H1 (cell line): ENCODE data around the gene POU3F1. TPM values are rescaled to one million over a fixed set of nuclear protein-coding genes. Genes with fewer than 3 reads are reported as not detected.

ENCODE experiments used
- CTCF ChIA-PET: fragments of 300-600 bp; sonication (Branson Sonifier 250); formaldehyde crosslinking; loops from one replicate; lab custom pipeline; 2021; ENCODE audit not compliant: partially characterized antibody; lab: Charles Lee
- POLR2A ChIA-PET: fragments of 300-600 bp; sonication (Branson Sonifier 250); formaldehyde crosslinking; loops from one replicate; lab custom pipeline; 2021; ENCODE audit warnings: inconsistent platforms; ENCODE audit not compliant: partially characterized antibody; lab: Charles Lee
- DNase-seq, 2 experiments: peaks; one replicate each; pipeline versions ENCODE4 v3.0.0 to v3.0.0-alpha.2; 2010 to 2022; ENCODE audit warnings: low spot score in 2 of 2, low read depth in 1 of 2, mixed read lengths in 1 of 2
- FAIRE-seq: peaks from 2 replicates; lab custom pipeline; 2011; peaks lifted over from hg19 to GRCh38; lab: Jason Lieb, UNC
- H2AFZ ChIP-seq: 2 replicates; pipeline ENCODE4 v1.8.1; 2012; ENCODE audit warnings: low read length, inconsistent platforms
- H2AK5ac ChIP-seq: 2 replicates; pipeline ENCODE4 v1.6.1; 2013; ENCODE audit warnings: low read depth, low read length
- H2BK120ac ChIP-seq: replicated peaks from 2 replicates; pipeline ENCODE3; 2013; ENCODE audit warnings: low read depth, low read length, inconsistent platforms
- H2BK12ac ChIP-seq: 2 replicates; pipeline ENCODE4 v1.6.1; 2013; ENCODE audit warnings: low read depth, low read length
- H2BK15ac ChIP-seq: 2 replicates; pipeline ENCODE4 v1.6.1; 2013; ENCODE audit warnings: low read length
- H2BK20ac ChIP-seq: 2 replicates; pipeline ENCODE4 v1.6.1; 2013; ENCODE audit warnings: low read length
- H2BK5ac ChIP-seq: 2 replicates; pipeline ENCODE4 v1.6.1; 2013; ENCODE audit warnings: low read depth, low read length
- H3K14ac ChIP-seq: 2 replicates; pipeline ENCODE4 v1.6.1; 2013; ENCODE audit warnings: inconsistent platforms; ENCODE audit not compliant: insufficient read length
- H3K18ac ChIP-seq: 2 replicates; pipeline ENCODE4 v1.6.1; 2013; ENCODE audit warnings: low read length; ENCODE audit errors: extremely low read depth
- H3K23ac ChIP-seq: 2 replicates; pipeline ENCODE4 v1.6.1; 2013; ENCODE audit warnings: inconsistent platforms; ENCODE audit not compliant: insufficient read length
- H3K23me2 ChIP-seq: 2 replicates; pipeline ENCODE4 v1.6.1; 2013; ENCODE audit warnings: low read depth, low read length
- H3K27ac ChIP-seq: 2 replicates; pipeline ENCODE4 v1.6.1; 2011; ENCODE audit warnings: low read depth, low read length, inconsistent platforms
- H3K27me3 ChIP-seq, 4 experiments: replicated peaks in 1 of 4; 1 replicate in 1 of 4; 2 replicates in 3 of 4; pipeline versions ENCODE4 v1.6.1 to v1.8.1; 2011 to 2013; ENCODE audit warnings: low read length in 3 of 4, mild to moderate bottlenecking in 3 of 4, inconsistent platforms in 2 of 4, mixed read lengths in 2 of 4, moderate library complexity in 1 of 4; ENCODE audit not compliant: control insufficient read depth in 3 of 4, insufficient read depth in 3 of 4; ENCODE audit errors: extremely low read depth in 1 of 4
- H3K36me3 ChIP-seq, 4 experiments: 2 replicates each; pipeline versions ENCODE4 v1.6.1 to v1.8.1; 2011 to 2013; ENCODE audit warnings: mild to moderate bottlenecking in 4 of 4, low read length in 3 of 4, moderate library complexity in 2 of 4, control low read depth in 1 of 4, inconsistent platforms in 1 of 4; ENCODE audit not compliant: insufficient read depth in 4 of 4, control insufficient read depth in 2 of 4
- H3K4ac ChIP-seq: replicated peaks from 2 replicates; pipeline ENCODE3; 2013; ENCODE audit warnings: low read length, low read depth, mixed read lengths, inconsistent platforms; ENCODE audit not compliant: insufficient read length
- H3K4me1 ChIP-seq, 4 experiments: replicated peaks in 1 of 4; 1 replicate in 1 of 4; 2 replicates in 3 of 4; pipeline versions ENCODE4 v1.6.1 to v1.8.1; 2011 to 2013; ENCODE audit warnings: low read length in 3 of 4, inconsistent platforms in 2 of 4, mixed read lengths in 1 of 4; ENCODE audit not compliant: insufficient read depth in 4 of 4, control insufficient read depth in 3 of 4
- H3K4me2 ChIP-seq, 2 experiments: 2 replicates each; pipeline versions ENCODE4 v1.6.1 to v1.8.1; 2011 to 2013; ENCODE audit warnings: low read depth in 2 of 2, low read length in 2 of 2, control low read depth in 1 of 2, inconsistent platforms in 1 of 2, mild to moderate bottlenecking in 1 of 2; ENCODE audit not compliant: insufficient read depth in 1 of 2
- H3K4me3 ChIP-seq, 4 experiments: fragments of 200-600, 300-600 bp in 1 of 4; sonication (generic), shearing (Covaris generic), sonication (Bioruptor Twin) in 1 of 4; 2 replicates each; pipeline versions ENCODE4 v1.5.1 to v1.8.1; 2011 to 2016; ENCODE audit warnings: low read length in 4 of 4, low read depth in 3 of 4, control low read depth in 2 of 4, inconsistent platforms in 2 of 4, mild to moderate bottlenecking in 2 of 4, mixed read lengths in 1 of 4, moderate library complexity in 1 of 4; ENCODE audit not compliant: insufficient read depth in 2 of 4; ENCODE audit errors: extremely low read depth in 1 of 4
- H3K56ac ChIP-seq: replicated peaks from 2 replicates; pipeline ENCODE3; 2013; ENCODE audit warnings: low read depth, mild to moderate bottlenecking, mixed read lengths, low read length, inconsistent platforms; ENCODE audit not compliant: insufficient read length
- H3K79me1 ChIP-seq: 2 replicates; pipeline ENCODE4 v1.6.1; 2013; ENCODE audit warnings: low read depth, low read length, control low read depth
- H3K79me2 ChIP-seq, 2 experiments: 2 replicates each; pipeline versions ENCODE4 v1.6.1 to v1.8.1; 2012 to 2013; ENCODE audit warnings: low read length in 2 of 2, mild to moderate bottlenecking in 2 of 2, inconsistent platforms in 1 of 2; ENCODE audit not compliant: insufficient read depth in 2 of 2, control insufficient read depth in 1 of 2
- H3K9ac ChIP-seq, 4 experiments: replicated peaks in 1 of 4; 1 replicate in 1 of 4; 2 replicates in 3 of 4; pipeline versions ENCODE4 v1.6.1 to v1.8.1; 2011 to 2013; ENCODE audit warnings: low read depth in 3 of 4, low read length in 3 of 4, control low read depth in 2 of 4, mild to moderate bottlenecking in 2 of 4, moderate library complexity in 2 of 4, inconsistent platforms in 1 of 4; ENCODE audit errors: extremely low read depth in 1 of 4
- H3K9me3 ChIP-seq, 2 experiments: 2 replicates each; pipeline versions ENCODE4 v1.6.1 to v1.8.1; 2012 to 2013; ENCODE audit warnings: mild to moderate bottlenecking in 2 of 2, moderate library complexity in 2 of 2, control low read depth in 1 of 2, inconsistent platforms in 1 of 2, low read depth in 1 of 2, low read length in 1 of 2, mixed read lengths in 1 of 2; ENCODE audit not compliant: insufficient read depth in 2 of 2
- H4K20me1 ChIP-seq, 2 experiments: replicated peaks in 1 of 2; 2 replicates each; pipeline versions ENCODE3 to v1.8.1; 2011 to 2013; ENCODE audit warnings: inconsistent platforms in 2 of 2, low read length in 2 of 2, mild to moderate bottlenecking in 1 of 2; ENCODE audit not compliant: insufficient read depth in 2 of 2, control insufficient read depth in 1 of 2
- H4K5ac ChIP-seq: 2 replicates; pipeline ENCODE4 v1.6.1; 2013; ENCODE audit warnings: low read length, low read depth, mixed read lengths, inconsistent platforms; ENCODE audit not compliant: insufficient read length
- H4K8ac ChIP-seq: 2 replicates; pipeline ENCODE4 v1.8.0; 2013; ENCODE audit warnings: mild to moderate bottlenecking, moderate library complexity, low read length, inconsistent platforms; ENCODE audit not compliant: insufficient read depth; ENCODE audit errors: extremely low read depth
- H4K91ac ChIP-seq: replicated peaks from 2 replicates; pipeline ENCODE3; 2013; ENCODE audit warnings: low read length, mixed read lengths, inconsistent platforms; ENCODE audit not compliant: insufficient read length
- ASH2L ChIP-seq: fragments of 200-600, 300-600 bp; sonication (generic); IDR thresholded peaks from one replicate; pipeline ENCODE4 v1.7.1; 2017; ENCODE audit warnings: low read length
- POU5F1 ChIP-seq: IDR thresholded peaks from 2 replicates; pipeline ENCODE4 v1.6.1; 2011; ENCODE audit warnings: low read depth, mild to moderate bottlenecking, low read length, moderate library complexity
- RAD21 ChIP-seq, 2 experiments: IDR thresholded peaks in 1 of 2; conservative IDR thresholded peaks in 1 of 2; 2 replicates each; pipeline ENCODE4 v1.6.1; 2011; ENCODE audit warnings: low read depth in 2 of 2, low read length in 2 of 2, improper control_type of control experiment in 1 of 2, inconsistent platforms in 1 of 2, mild to moderate bottlenecking in 1 of 2, moderate library complexity in 1 of 2
- WGBS, 2 experiments: shearing (Covaris generic) in 1 of 2; methylation state at CpG; one replicate each; pipeline versions ENCODE4 v1.1.6 to v1.1.7; 2013 to 2015; ENCODE audit warnings: low lambda C conversion rate in 2 of 2, mixed read lengths in 2 of 2, inconsistent platforms in 1 of 2, low coverage in 1 of 2, missing lambda C conversion rate in 1 of 2; ENCODE audit not compliant: insufficient replicate concordance in 2 of 2, insufficient coverage in 1 of 2, insufficient read length in 1 of 2; ENCODE audit errors: extremely low coverage in 1 of 2, missing lambda C conversion rate in 1 of 2; 5-methylcytosine and 5-hydroxymethylcytosine counted together
- polyA plus RNA-seq, 7 experiments: library from polyadenylated mRNA; depleted of rRNA in 3 of 7; stranded (reverse) in 5 of 7; unstranded in 2 of 7; fragments of >200 nt in 5 of 7; fragments of 200-250 nt in 2 of 7; gene quantifications; 1 replicate in 5 of 7; 2 replicates in 1 of 7; 4 replicates in 1 of 7; pipeline versions ENCODE4 v1.2.1 to v1.2.3, GENCODE V29; 2011 to 2013; ENCODE audit warnings: missing spikeins in 2 of 7, mixed read lengths in 2 of 7
- total RNA-seq: library from RNA; stranded (reverse); fragmentation: NEBNext Ultra II Directional; extraction: Animal tissue kit (Norgen Biotek cat#: 25700); gene quantifications from 2 replicates; pipeline ENCODE4 v1.2.1, GENCODE V29; 2021

POU3F1 gene
- total and polyA plus RNA-seq, 2 of the 8 experiments (the other 6 are each of a cell fraction or from before 2014, with no cell fraction given): 4.2 to 10.8 TPM

GRCh38 chr1:38063616-38064015 is 17.0 kb upstream of the POU3F1 start:
- H3K27me3 ChIP-seq: no peaks in the 10 kb centered on the region; a peak in 4 of 7 replicates
- H4K91ac ChIP-seq: no peak overlapping the region
- ChIA-PET POLR2A (interaction anchor here (0.7 to 1.7 kb wide), 8 partner anchors 10 to 50 kb away, joined by 3 to 5 read pairs (median 3); partner anchors contain the start of gene POU3F1), CTCF (interaction anchor here (0.7 to 18.0 kb wide), 13 partner anchors 8 to 1187 kb away, joined by 3 to 212 read pairs (median 3); no protein-coding TSS in a partner anchor)
- no peak overlapping the region for H3K27ac ChIP-seq
- H2BK12ac ChIP-seq: no peak overlapping the region
- H3K4me1 ChIP-seq: peaks cover 0 to 21% (median 13%) of the 10 kb centered on the region in 4 experiments; a peak in 6 of 7 replicates
- H4K8ac ChIP-seq: no peak overlapping the region
- no peaks in the 10 kb centered on the region for H3K36me3 ChIP-seq
- H2AFZ ChIP-seq: no peak overlapping the region
- no peak overlapping the region for H3K56ac ChIP-seq
- peaks cover 0 to 2% of the 10 kb centered on the region in 2 experiments; a peak in 1 of 4 replicates for H3K79me2 ChIP-seq
- no peak overlapping the region for H2BK15ac ChIP-seq
- no peak overlapping the region for H2BK20ac ChIP-seq
- no peak overlapping the region for H3K14ac ChIP-seq
- H3K4ac ChIP-seq: no peak overlapping the region
- H3K23me2 ChIP-seq: no peaks in the 10 kb centered on the region
- H3K9ac ChIP-seq: no peak overlapping the region
- H3K79me1 ChIP-seq: peaks cover 6% of the 10 kb centered on the region; the same call in 1 of the 2 replicates
- H4K5ac ChIP-seq: no peak overlapping the region
- H3K18ac ChIP-seq: no peak overlapping the region
- peaks cover 0 to 5% of the 10 kb centered on the region in 2 experiments for H4K20me1 ChIP-seq
- no peak for FAIRE-seq
- WGBS, 2 experiments: 42% methylated on average over 3 of the region's 5 CpGs; no CpG with 5 or more reads in 1 of the 2 experiments
- H3K23ac ChIP-seq: no peak overlapping the region
- H2AK5ac ChIP-seq: no peak overlapping the region
- peak overlapping the region; percentile 43 to 57 for H3K4me2 ChIP-seq
- TF ChIP-seq POU5F1 (peak; percentile 59; the same call in 1 of the 2 replicates), ASH2L (no peak), RAD21 (IDR thresholded peaks at IDR 0.05 in 1 of 2, conservative IDR thresholded peaks at IDR 0.05 in 1 of 2; ENCODE audit: low read depth in 2 of 2, low read length in 2 of 2) (0 out of 4 replicates have a peak, but pooled peaks of 1 of the 2 experiments have one; percentile 7)
- peak overlapping the region in 2 of 4 experiments; percentile 5 to 33; a peak in 1 of 8 replicates for H3K4me3 ChIP-seq
- no peaks in the 10 kb centered on the region for H3K9me3 ChIP-seq
- no peak for DNase-seq
- no peak overlapping the region for H2BK120ac ChIP-seq
- H2BK5ac ChIP-seq: peak overlapping the region; percentile 66; the same call in 1 of the 2 replicates
